Neural progenitor cell (in vitro differentiated cells): ENCODE measurements around the gene PTCD3.

Source experiments
- CTCF ChIP-seq: fragments of 200-600 bp; sonication (generic); IDR thresholded peaks from 2 replicates; pipeline ENCODE4 v1.5.1; 2017; ENCODE audit warnings: antibody characterized with exemption, mild to moderate bottlenecking
- EZH2 ChIP-seq: fragments of 200-600 bp; sonication (generic); IDR thresholded peaks from 2 replicates; pipeline ENCODE4 v1.6.1; 2017; ENCODE audit warnings: antibody characterized with exemption, mild to moderate bottlenecking, moderate library complexity
- EZH2phosphoT487 ChIP-seq: fragments of 200-600 bp; sonication (generic); IDR thresholded peaks from 2 replicates; pipeline ENCODE4 v1.6.1; 2017; ENCODE audit warnings: antibody characterized with exemption

GRCh38 chr2:86186431-86186830, 80.4 kb downstream of the PTCD3 start:
- TF ChIP-seq CTCF (no peak), EZH2 (no peak), EZH2phosphoT487 (no peak)
